H1 (cell line): ENCODE results near the gene USHBP1. TPM values are rescaled to one million over a fixed set of nuclear protein-coding genes. Genes with fewer than 3 reads are reported as not detected.

ENCODE experiments used
- CTCF ChIP-seq, 3 experiments: IDR thresholded peaks; 1 replicate in 2 of 3; 2 replicates in 1 of 3; pipeline versions ENCODE4 v1.5.1 to v1.6.1; 2011; ENCODE audit warnings: low read length in 3 of 3, mild to moderate bottlenecking in 3 of 3, inconsistent platforms in 2 of 3, low read depth in 1 of 3, moderate library complexity in 1 of 3; ENCODE audit not compliant: insufficient read depth in 1 of 3; ENCODE audit errors: control extremely low read depth in 1 of 3
- POLR2A ChIP-seq, 2 experiments: IDR thresholded peaks; 1 replicate in 1 of 2; 2 replicates in 1 of 2; pipeline ENCODE4 v1.6.1; 2011; ENCODE audit warnings: low read depth in 2 of 2, low read length in 2 of 2, mild to moderate bottlenecking in 2 of 2; ENCODE audit errors: control extremely low read depth in 1 of 2
- RNF2 ChIP-seq: fragments of 200-900, 300-1000 bp; sonication (generic); IDR thresholded peaks from 2 replicates; pipeline ENCODE4 v1.7.1; 2016; ENCODE audit warnings: borderline replicate concordance, low read depth, mild to moderate bottlenecking, antibody characterized with exemption, low read length; ENCODE audit not compliant: poor library complexity, severe bottlenecking; ENCODE audit errors: missing control alignments
- SP1 ChIP-seq: IDR thresholded peaks from 2 replicates; pipeline ENCODE4 v1.6.1; 2011; ENCODE audit warnings: low read depth, low read length
- SP4 ChIP-seq: IDR thresholded peaks from 2 replicates; pipeline ENCODE4 v1.6.1; 2012; ENCODE audit warnings: low read length, inconsistent platforms
- polyA plus RNA-seq, 7 experiments: library from polyadenylated mRNA; depleted of rRNA in 3 of 7; stranded (reverse) in 5 of 7; unstranded in 2 of 7; fragments of >200 nt in 5 of 7; fragments of 200-250 nt in 2 of 7; gene quantifications; 1 replicate in 5 of 7; 2 replicates in 1 of 7; 4 replicates in 1 of 7; pipeline versions ENCODE4 v1.2.1 to v1.2.3, GENCODE V29; 2011 to 2013; ENCODE audit warnings: missing spikeins in 2 of 7, mixed read lengths in 2 of 7
- total RNA-seq: library from RNA; stranded (reverse); fragmentation: NEBNext Ultra II Directional; extraction: Animal tissue kit (Norgen Biotek cat#: 25700); gene quantifications from 2 replicates; pipeline ENCODE4 v1.2.1, GENCODE V29; 2021

USHBP1 gene
- total and polyA plus RNA-seq, 2 of the 8 experiments (the other 6 are each of a cell fraction or from before 2014, with no cell fraction given): 5.0 to 7.5 TPM

- TF ChIP-seq SP1 (peak; percentile 80; the same call in 1 of the 2 replicates), RNF2 (no peak), SP4 (peak; percentile 77; the same call in 1 of the 2 replicates), POLR2A (IDR thresholded peaks at IDR 0.05; ENCODE audit: control extremely low read depth in 1 of 2, low read depth in 2 of 2, low read length in 2 of 2) (peak in 1 of 2 experiments; percentile 70; a peak in 1 of 3 replicates), CTCF (IDR thresholded peaks at IDR 0.05; ENCODE audit: control extremely low read depth in 1 of 3, insufficient read depth in 1 of 3, low read depth in 1 of 3, low read length in 3 of 3) (peak in 2 of 3 experiments; percentile 18 to 29; a peak in 2 of 4 replicates)
These were observed 55.2 kb downstream of the USHBP1 start (continued) for GRCh38 chr19:17209126-17210036.
